GM21360 (cell line): ENCODE measurements around the gene MINDY3.

ENCODE experiments used
- ATAC-seq: cut with Tn5 transposase; IDR thresholded peaks from one replicate; pipeline ENCODE4 v1.9.1; 2021; ENCODE audit warnings: mild to moderate bottlenecking, moderate library complexity; ENCODE audit not compliant: unreplicated experiment

MINDY3 gene

GRCh38 chr10:15808204-15808797, 52.0 kb downstream of the MINDY3 start:
- ATAC-seq, result no peak

- no peak for ATAC-seq
Observed at GRCh38 chr10:15805395-15806058, 54.8 kb downstream of the MINDY3 start.

DNA sequence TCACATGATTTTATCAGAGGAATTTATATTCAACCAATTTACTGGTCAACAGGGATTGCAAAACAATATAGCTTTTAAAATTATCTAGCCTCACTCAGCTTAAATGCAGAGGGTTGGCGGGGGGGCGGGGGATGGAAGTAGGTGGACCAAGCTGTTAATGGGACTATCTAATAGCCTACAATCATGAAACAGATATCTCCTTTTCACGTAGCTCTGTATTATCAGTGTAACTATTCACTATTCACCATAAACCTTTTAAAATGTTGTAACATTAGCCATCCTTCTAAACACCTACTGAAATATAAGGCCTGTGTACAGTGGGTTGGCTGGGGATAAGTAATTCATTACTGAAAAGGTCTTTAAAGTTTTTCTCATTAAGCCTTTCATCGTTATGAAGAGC, 56.2 kb downstream of the MINDY3 start:
- ATAC-seq, result no peak

DNA sequence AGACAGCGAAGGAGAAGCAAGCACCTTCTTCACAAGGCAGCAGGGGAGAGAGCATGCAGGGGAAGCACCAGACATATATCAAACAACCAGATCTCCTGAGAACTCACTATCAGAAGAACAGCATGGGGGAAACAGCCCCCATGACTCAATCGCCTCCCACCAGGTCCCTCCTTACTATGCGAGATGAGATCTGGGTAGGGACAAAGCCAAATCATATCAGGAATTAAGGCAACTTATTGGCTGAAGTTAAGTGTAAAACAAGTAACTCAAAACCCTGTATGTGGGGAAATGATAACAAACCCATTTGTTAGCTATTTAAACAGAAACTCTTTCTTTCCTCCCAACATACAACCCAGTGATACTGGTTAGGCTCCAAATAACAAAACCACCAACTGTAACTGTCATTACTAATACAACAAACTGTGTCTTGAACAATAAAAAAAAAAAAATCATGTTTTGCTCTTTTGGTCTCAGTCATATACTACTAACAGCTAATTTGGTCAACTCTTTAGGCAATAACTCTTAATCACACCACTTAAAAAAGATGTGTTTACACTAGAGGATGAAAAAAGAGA, 57.8 kb downstream of the MINDY3 start:
- ATAC-seq, result no peak

DNA sequence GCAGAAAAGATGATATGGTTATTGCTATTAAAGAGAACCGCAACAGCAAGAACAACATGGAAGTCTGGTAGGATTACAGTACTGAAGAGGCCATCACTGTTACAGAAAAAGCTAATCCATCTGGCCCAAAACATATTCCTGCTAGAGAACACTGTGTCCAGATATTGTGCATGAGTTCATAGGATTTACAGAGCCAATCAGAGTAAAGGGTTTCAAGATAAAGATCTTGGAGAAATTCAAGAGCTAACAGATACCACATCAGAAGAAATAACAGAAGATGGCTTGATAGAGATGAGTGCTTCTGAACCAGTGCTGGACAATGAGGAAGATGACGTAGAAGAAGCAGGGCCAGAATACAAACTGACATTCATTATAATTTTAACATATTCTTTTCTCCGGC, 58.7 kb downstream of the MINDY3 start:
- ATAC-seq, result no peak

DNA sequence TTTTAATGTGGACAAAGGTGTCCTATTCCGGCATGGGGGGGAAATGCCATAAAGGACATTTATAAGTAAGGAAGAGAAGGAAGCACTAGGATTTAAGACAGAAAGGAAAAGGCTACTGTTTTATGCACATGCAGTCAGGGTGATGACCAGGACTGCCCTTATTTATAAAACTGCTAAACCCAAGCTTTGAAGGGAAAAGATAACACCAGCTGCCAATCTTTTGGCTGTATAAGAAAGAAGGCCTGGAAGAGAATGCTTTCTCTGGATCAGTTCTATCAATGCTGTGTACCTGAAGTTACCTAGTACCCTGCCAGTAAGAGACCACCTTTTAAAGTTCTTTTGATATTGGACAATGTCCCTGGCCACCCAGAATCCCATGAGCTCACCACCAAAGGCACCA, 59.2 kb downstream of the MINDY3 start:
- no peak for ATAC-seq

- no peak for ATAC-seq
Observed at GRCh38 chr10:15797346-15797745, 63.0 kb downstream of the MINDY3 start.

- ATAC-seq, result no peak
Observed at GRCh38 chr10:15796762-15797161, 63.5 kb downstream of the MINDY3 start.

DNA sequence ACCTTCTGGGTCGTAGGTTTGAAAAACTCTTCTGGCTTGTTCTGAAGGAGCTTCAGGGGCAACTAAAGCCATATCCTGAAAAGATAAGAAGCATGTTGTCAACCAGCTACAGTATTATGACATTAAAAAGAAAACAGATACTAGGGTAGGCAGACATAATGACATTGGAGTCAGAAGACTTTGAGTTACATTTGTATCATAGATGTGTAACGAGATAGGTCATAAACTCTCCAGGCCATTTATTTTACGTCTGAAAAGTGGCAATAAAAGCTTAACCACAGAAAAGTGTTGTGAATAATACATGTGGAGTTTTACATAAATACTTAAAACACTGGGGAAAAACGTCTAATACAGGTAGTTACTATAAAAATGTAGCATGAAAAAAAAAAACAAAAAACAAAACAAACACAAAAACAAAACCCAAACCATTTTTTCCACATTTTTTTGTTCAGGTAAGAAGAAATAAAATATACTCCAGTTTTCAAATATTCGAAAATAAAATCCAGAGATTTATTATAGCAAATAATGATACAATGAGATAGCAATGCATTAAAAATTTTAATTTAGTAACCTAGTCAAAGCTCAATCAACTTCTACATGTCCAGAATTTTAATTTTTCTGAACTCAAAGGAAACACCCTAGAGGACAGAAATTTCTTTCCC, 64.1 kb downstream of the MINDY3 start:
- ATAC-seq, result no peak

GRCh38 chr10:15795036-15795792, 65.1 kb downstream of the MINDY3 start:
- ATAC-seq, result no peak

DNA sequence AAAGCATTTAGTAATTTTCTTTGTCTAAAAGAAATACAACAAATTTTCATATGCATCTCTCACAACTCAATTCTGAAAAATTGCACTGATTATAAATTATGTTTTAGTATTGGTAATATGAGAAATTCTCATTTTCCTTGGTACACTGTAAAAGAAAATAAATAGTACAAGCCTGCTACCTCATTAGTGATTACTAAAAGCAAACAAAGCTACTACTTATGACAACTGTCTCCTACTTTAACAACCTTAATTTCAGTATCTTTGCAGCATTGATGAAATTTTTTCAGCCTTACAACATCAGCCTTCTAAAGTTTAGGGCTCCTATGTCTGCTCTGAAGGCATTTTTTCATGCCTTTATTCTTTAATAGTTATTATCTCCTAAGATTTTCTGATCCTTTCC, 65.7 kb downstream of the MINDY3 start:
- no peak for ATAC-seq

GRCh38 chr10:15793664-15794063, 66.6 kb downstream of the MINDY3 start:
- ATAC-seq, result no peak

GRCh38 chr10:15792777-15793176, 67.5 kb downstream of the MINDY3 start:
- no peak for ATAC-seq

- no peak for ATAC-seq
Observed at GRCh38 chr10:15791816-15792524, 68.3 kb downstream of the MINDY3 start.

DNA sequence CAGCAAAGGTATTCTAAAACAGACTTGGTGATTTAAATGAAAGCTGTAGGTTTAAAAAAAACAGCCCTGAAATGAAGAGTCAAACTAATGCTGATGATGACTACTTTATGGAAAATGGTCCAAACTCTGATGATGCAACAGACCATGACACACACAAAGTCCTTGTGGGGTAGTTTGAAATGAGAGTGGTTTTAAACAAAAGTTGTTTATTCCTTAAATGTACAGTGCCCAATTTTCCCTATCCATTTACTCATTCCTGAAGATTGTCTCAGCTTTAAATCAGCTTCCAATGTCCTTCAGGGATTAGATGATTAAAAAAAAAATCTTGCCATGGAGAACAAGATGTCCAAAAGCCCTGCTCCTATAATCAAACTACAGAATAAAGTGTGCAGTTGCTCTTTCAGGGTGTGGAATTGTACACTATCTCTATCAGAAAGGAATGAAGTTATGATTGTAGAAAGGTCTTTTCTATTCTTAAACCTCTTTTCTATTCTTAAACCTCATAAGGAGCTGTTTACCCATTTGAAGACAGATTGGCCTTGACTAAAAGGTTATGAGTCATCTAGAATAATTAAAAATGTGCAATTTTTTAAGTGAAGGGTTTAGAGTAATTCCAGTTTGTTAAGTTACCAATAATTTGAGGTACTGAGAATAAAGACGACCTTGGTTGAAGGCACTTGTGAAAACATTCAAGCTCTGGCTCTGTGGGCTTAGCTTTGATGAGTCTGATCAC, 70.3 kb downstream of the MINDY3 start:
- ATAC-seq, result no peak

DNA sequence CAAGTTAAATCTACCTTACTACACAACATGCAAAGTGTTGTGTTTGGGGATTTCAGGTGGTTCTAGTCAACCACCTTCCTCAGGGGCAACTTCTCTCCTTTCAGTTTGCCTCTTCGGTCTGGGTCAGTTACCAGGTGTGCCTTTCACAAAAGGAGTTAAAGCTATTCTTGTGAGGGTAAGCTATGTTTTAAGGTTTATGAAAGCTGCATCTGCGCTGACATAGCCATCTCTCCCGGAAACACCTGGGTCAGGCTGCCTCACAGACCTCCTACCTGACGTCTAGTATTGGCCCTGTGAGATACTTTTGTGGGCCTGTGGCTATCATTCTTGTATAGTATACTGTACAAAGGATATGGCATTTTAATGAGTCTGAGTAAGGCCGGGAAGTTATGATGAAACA, 72.9 kb downstream of the MINDY3 start:
- no peak for ATAC-seq

GRCh38 chr10:15784662-15785300, 75.5 kb downstream of the MINDY3 start:
- ATAC-seq, result no peak

DNA sequence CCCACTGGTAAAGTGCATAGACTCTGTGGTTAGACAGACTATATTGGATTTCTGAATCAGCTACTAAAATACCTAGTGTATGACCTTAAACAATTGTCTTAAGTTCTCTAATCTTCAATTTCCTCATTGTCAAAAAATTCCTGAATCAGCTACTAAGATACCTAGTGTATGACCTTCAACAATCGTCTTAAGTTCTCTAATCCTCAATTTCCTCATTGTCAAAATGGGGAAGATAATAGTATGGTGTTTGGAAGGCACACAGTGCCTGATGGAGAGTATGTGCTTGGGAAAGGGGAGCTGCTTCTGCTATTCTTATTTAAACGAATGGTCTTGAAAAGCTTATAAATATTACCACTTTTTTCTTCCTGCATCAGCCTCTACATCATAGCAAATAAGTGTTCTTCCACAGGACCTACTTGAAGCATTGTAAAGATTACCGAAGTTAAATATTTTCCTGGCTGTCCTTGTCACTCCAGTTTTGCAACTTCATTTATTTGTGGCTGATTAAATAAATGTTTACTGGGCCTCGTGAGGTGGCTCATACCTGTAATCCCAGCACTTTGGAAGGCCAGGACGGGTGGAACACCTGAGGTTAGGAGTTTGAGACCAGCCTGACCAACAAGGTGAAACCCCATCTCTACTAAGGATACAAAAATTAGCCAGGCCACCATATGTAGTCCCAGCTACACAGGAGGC, 76.2 kb downstream of the MINDY3 start:
- ATAC-seq, result no peak

DNA sequence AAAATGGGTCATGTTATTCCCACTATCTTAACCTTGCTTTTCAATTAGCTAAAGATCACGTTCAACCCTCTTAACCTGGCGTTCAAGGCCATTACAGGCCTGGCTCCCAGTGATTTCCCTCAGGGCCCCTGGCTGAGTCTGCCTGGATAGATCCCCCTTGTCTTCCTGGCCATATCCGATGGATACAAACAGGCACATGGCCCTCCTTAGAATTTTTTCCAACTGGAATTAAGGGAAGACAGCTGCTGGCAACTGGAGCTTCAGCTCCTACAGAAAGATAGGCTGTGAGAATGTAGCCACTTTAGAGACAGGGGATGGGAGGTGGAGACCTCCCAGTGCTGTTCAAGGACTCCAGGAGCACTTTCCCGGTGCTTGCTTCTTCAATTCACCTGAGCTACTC, 77.5 kb downstream of the MINDY3 start:
- ATAC-seq, result no peak
